Central memory CD8-positive, alpha-beta T cell (primary cell): Measurements from ENCODE around the gene USP5.
"Not testable (repeated sequence)": the region's sequence is repeated elsewhere in the genome, so short reads cannot be mapped to it uniquely, and the experiment has no call there.

Source experiments
- ATAC-seq: fragments of 150-1000 bp; cut with Tn5 transposase; replicated peaks from 2 replicates; pipeline ENCODE4 v1.10.0; 2022; ENCODE audit warnings: mild to moderate bottlenecking, moderate FRiP score, moderate number of reproducible peaks; ENCODE audit not compliant: poor library complexity, severe bottlenecking; ENCODE audit errors: extremely low read depth
- DNase-seq, 2 donors: peaks; one replicate each; pipeline ENCODE4 v3.0.0; 2021; ENCODE audit warnings: low spot score in 2 of 2
- H3K27ac Mint-ChIP-seq: one replicate; pipeline ENCODE4 v1.8.0; 2022; ENCODE audit warnings: low read depth, mild to moderate bottlenecking, moderate library complexity, mixed read lengths
- H3K27me3 Mint-ChIP-seq: one replicate; pipeline ENCODE4 v1.8.0; 2022; ENCODE audit warnings: mixed read lengths
- H3K36me3 Mint-ChIP-seq: one replicate; pipeline ENCODE4 v1.8.0; 2022; ENCODE audit warnings: mild to moderate bottlenecking, moderate library complexity, mixed read lengths; ENCODE audit not compliant: insufficient read depth
- H3K4me1 Mint-ChIP-seq: one replicate; pipeline ENCODE4 v1.8.0; 2022; ENCODE audit warnings: mixed read lengths
- H3K4me3 Mint-ChIP-seq: one replicate; pipeline ENCODE4 v1.8.0; 2022; ENCODE audit warnings: mild to moderate bottlenecking, moderate library complexity, mixed read lengths
- H3K9me3 Mint-ChIP-seq: one replicate; pipeline ENCODE4 v1.8.0; 2022; ENCODE audit warnings: mixed read lengths

USP5 gene

GRCh38 chr12:6866920-6867412 is 15.0 kb downstream of the USP5 start:
- Mint-ChIP-seq H3K4me1 (peaks cover 38% of the 10 kb centered on the region), H3K9me3 (no peaks in the 10 kb centered on the region), H3K27ac (peak overlapping the region; percentile 84), H3K4me3 (peak overlapping the region; percentile 84), H3K36me3 (peaks cover 31% of the 10 kb centered on the region), H3K27me3 (no peaks in the 10 kb centered on the region)
- no peak for DNase-seq
- peak; percentile 4 for ATAC-seq

GRCh38 chr12:6867413-6868210 is 15.7 kb downstream of the USP5 start, which contains the start of gene TPI1:
Gene TPI1 (plus strand): TSS chr12:6867531. CDS start chr12:6867567, 36 bp downstream.
- peak; percentile 72 for ATAC-seq
- peak within 1 kb of the TSS; percentile 84 for H3K4me3 Mint-ChIP-seq
- no peaks in the 10 kb centered on the region for H3K9me3 Mint-ChIP-seq
- H3K27me3 Mint-ChIP-seq = no peaks in the 10 kb centered on the region
- peak within 1 kb of the TSS; percentile 84 for H3K27ac Mint-ChIP-seq
- peak; percentile 38 to 49 for DNase-seq
- peaks cover 45% of the 10 kb centered on the region for H3K4me1 Mint-ChIP-seq
- peaks cover 30% of the 10 kb centered on the region for H3K36me3 Mint-ChIP-seq

- Mint-ChIP-seq H3K27me3 (no peaks in the 10 kb centered on the region), H3K4me1 (peaks cover 50% of the 10 kb centered on the region), H3K27ac (peak overlapping the region; percentile 84), H3K9me3 (no peaks in the 10 kb centered on the region), H3K36me3 (peaks cover 31% of the 10 kb centered on the region), H3K4me3 (peak overlapping the region; percentile 84)
- peak in 1 of 2 donors; percentile 23 for DNase-seq
- no peak for ATAC-seq
Observed at GRCh38 chr12:6868211-6869048, 16.5 kb downstream of the USP5 start.

DNA sequence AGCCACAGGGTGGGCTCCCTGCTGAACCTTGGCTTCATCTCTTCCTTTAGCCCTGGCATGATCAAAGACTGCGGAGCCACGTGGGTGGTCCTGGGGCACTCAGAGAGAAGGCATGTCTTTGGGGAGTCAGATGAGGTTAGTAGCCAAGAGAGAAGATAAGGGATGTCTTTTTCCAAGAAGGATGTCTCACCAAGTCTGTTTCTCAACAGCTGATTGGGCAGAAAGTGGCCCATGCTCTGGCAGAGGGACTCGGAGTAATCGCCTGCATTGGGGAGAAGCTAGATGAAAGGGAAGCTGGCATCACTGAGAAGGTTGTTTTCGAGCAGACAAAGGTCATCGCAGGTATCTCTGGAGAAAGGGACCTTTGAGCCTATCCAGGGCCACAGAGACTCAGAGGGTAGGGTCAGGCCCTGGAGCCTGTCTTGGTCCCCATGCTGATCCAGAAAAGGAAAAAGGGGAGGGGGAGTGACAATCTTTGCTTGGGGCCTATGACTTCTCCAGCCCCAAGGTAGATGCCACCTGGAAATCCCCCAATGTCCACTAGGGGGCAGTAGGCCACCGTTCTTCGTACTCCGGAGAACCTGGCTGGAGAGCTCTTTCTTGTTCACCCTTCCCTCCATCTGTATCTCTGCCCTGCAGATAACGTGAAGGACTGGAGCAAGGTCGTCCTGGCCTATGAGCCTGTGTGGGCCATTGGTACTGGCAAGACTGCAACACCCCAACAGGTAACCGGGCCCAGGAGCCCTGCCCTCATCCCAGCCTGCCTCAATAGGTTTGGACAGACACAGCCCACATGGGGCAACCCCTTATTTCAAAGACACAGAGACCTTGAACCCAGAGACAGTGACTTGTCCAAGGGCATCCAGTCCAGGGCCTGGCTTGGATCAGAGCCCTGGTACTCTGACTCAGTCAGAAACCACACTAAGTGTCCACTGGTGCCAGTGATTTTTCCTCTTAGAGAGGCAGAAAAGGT is 17.4 kb downstream of the USP5 start:
- peak; percentile 78 to 87 for DNase-seq
- Mint-ChIP-seq H3K4me1 (peaks cover 54% of the 10 kb centered on the region), H3K27ac (peak overlapping the region; percentile 84), H3K9me3 (no peaks in the 10 kb centered on the region), H3K27me3 (no peaks in the 10 kb centered on the region), H3K4me3 (peak overlapping the region; percentile 84), H3K36me3 (peaks cover 31% of the 10 kb centered on the region)
- no peak for ATAC-seq

DNA sequence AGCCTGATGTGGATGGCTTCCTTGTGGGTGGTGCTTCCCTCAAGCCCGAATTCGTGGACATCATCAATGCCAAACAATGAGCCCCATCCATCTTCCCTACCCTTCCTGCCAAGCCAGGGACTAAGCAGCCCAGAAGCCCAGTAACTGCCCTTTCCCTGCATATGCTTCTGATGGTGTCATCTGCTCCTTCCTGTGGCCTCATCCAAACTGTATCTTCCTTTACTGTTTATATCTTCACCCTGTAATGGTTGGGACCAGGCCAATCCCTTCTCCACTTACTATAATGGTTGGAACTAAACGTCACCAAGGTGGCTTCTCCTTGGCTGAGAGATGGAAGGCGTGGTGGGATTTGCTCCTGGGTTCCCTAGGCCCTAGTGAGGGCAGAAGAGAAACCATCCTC is 18.4 kb downstream of the USP5 start:
- ATAC-seq, DNase-seq, H3K4me3 Mint-ChIP-seq, H3K9me3 Mint-ChIP-seq, H3K27ac Mint-ChIP-seq, H3K27me3 Mint-ChIP-seq: not testable (repeated sequence)
- peaks cover 54% of the 10 kb centered on the region for H3K4me1 Mint-ChIP-seq
- peaks cover 29% of the 10 kb centered on the region for H3K36me3 Mint-ChIP-seq

DNA sequence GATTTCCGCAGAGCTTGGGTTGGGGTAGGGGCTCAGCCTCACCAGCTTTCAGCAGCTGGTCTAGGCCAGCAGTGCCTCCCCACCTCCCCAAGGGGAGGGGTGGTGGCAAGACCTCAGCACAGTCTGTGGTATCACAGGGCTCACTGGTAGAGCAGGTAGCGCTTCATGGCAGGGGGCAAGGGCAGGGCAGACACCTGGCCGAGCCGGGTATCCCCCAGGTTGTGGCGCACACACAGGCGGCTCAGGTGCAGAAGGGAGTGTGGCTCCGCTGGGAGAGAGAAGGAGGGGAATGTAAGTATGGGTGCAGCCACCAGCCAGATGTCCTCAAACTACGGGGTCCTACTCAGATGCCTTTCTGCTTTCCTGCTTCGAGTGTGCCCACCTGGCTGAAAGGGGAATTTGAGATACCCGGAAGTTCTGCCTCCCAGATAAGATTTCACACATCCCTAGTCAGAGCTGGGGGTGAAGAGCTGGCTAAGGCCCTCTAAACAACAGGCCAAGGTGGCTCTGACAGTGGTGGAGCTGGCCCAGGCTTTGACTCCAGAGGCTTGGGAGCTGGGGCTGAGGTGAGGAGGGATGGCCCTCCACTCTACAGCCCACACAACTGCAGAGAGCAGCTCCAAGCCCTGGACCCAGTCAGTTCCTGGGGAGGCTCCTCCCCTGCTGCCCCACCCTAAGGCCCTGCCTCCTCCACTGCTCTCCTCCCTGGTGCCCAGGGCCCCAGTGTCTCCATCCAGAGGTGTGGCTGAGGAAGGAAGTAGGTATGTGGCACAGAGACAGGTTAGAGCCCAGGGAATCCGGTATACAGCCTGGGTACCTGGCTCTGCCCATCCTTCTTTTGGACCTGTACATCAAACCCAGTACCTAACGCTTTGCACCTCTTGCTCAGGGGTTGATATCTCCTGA is 19.4 kb downstream of the USP5 start:
- Mint-ChIP-seq H3K9me3 (no peaks in the 10 kb centered on the region), H3K4me3 (peak overlapping the region; percentile 92), H3K27me3 (no peaks in the 10 kb centered on the region), H3K36me3 (peaks cover 29% of the 10 kb centered on the region), H3K4me1 (peaks cover 59% of the 10 kb centered on the region), H3K27ac (no peak overlapping the region)
- no peak for DNase-seq
- ATAC-seq = no peak

- peaks cover 26% of the 10 kb centered on the region for H3K36me3 Mint-ChIP-seq
- H3K27me3 Mint-ChIP-seq = no peaks in the 10 kb centered on the region
- no peaks in the 10 kb centered on the region for H3K9me3 Mint-ChIP-seq
- H3K27ac Mint-ChIP-seq = peak overlapping the region; percentile 79
- DNase-seq = peak; percentile 74 to 90
- H3K4me1 Mint-ChIP-seq = peaks cover 64% of the 10 kb centered on the region
- peak overlapping the region; percentile 92 for H3K4me3 Mint-ChIP-seq
- peak; percentile 42 for ATAC-seq
Observed at GRCh38 chr12:6872073-6873048, 20.4 kb downstream of the USP5 start.

- peak; percentile 87 for ATAC-seq
- no peaks in the 10 kb centered on the region for H3K27me3 Mint-ChIP-seq
- peaks cover 21% of the 10 kb centered on the region for H3K36me3 Mint-ChIP-seq
- peak within 1 kb of the TSS; percentile 92 for H3K4me3 Mint-ChIP-seq
- peak; percentile 97 for DNase-seq
- H3K27ac Mint-ChIP-seq = peak within 1 kb of the TSS; percentile 79
- H3K4me1 Mint-ChIP-seq = peaks cover 60% of the 10 kb centered on the region
- H3K9me3 Mint-ChIP-seq = no peaks in the 10 kb centered on the region
Observed at GRCh38 chr12:6873094-6874014, 21.4 kb downstream of the USP5 start, which contains the start of gene SPSB2. Gene SPSB2 (minus strand): TSS chr12:6873303. CDS start chr12:6872901, 402 bp downstream.

- ATAC-seq, H3K9me3 Mint-ChIP-seq, DNase-seq, H3K27me3 Mint-ChIP-seq: not testable (repeated sequence)
- peaks cover 54% of the 10 kb centered on the region for H3K4me1 Mint-ChIP-seq
- H3K4me3 Mint-ChIP-seq = peak overlapping the region; percentile 92
- H3K27ac Mint-ChIP-seq = peak overlapping the region; percentile 79
- H3K36me3 Mint-ChIP-seq = peaks cover 20% of the 10 kb centered on the region
Observed at GRCh38 chr12:6874015-6874368, 22.0 kb downstream of the USP5 start.

DNA sequence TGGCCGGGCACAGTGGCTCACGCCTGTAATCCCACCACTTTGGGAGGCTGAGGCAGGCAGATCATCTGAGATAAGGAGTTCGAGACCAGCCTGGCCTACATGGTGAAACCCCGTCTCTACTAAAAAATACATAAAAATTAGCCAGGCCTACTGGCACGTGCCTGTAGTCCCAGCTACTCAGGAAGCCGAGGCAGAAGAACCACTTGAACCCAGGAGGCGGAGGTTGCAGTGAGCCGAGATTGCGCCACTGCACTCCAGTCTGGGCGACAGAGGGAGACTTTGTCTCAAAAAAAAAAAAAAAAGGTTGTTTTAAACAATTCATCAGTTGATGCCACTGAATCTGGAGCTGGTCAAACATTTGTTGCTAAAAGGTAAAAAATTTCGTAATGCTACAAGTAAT is 27.9 kb downstream of the USP5 start:
- DNase-seq, H3K27ac Mint-ChIP-seq, H3K36me3 Mint-ChIP-seq, H3K27me3 Mint-ChIP-seq, H3K4me3 Mint-ChIP-seq, ATAC-seq, H3K9me3 Mint-ChIP-seq: not testable (repeated sequence)
- peaks cover 11% of the 10 kb centered on the region for H3K4me1 Mint-ChIP-seq
